GM12872 (cell line): ENCODE results near the gene ECPAS.
A peak's percentile ranks its signal among the peaks of the same experiment; 100 is the strongest.

Experiments used
- CTCF ChIP-seq: IDR thresholded peaks from 3 replicates; pipeline ENCODE4 v1.5.1; 2011; ENCODE audit warnings: low read depth, mild to moderate bottlenecking, low read length, moderate library complexity; ENCODE audit not compliant: insufficient read depth

The ECPAS gene

GRCh38 chr9:111405701-111406100 lies 78.5 kb downstream of the ECPAS start:
- TF ChIP-seq CTCF, result no peak

- TF ChIP-seq CTCF, result no peak
Measured at GRCh38 chr9:111400564-111400898, 83.7 kb downstream of the ECPAS start.

GRCh38 chr9:111399772-111400563 lies 84.2 kb downstream of the ECPAS start:
- TF ChIP-seq CTCF, result peak; percentile 65

GRCh38 chr9:111399211-111399739 lies 84.9 kb downstream of the ECPAS start:
- TF ChIP-seq CTCF, result no peak

- no peak for TF ChIP-seq CTCF
Measured at GRCh38 chr9:111393971-111394370, 90.2 kb downstream of the ECPAS start.

GRCh38 chr9:111389406-111389805 lies 94.8 kb downstream of the ECPAS start:
- no peak for TF ChIP-seq CTCF

GRCh38 chr9:111386386-111386785 lies 97.8 kb downstream of the ECPAS start:
- no peak for TF ChIP-seq CTCF

GRCh38 chr9:111381006-111381405 lies 103.2 kb downstream of the ECPAS start:
- TF ChIP-seq CTCF, result no peak
